IPS DF 4.7 (cell line): ENCODE results near the gene ARHGEF2.

Experiments
- DNase-seq: peaks from one replicate; pipeline ENCODE4 v3.0.0-alpha.2; 2013; ENCODE audit warnings: low spot score; ENCODE audit errors: extremely low read depth

Gene ARHGEF2

GRCh38 chr1:155912056-155912536 is 66.3 kb downstream of the ARHGEF2 start:
- DNase-seq = no peak

GRCh38 chr1:155911156-155912055 is 66.9 kb downstream of the ARHGEF2 start, which contains the start of gene RIT1:
Gene RIT1, minus strand, starts transcription at chr1:155911349. Its CDS starts 588 bp downstream, at chr1:155910761.
- peak; percentile 46 for DNase-seq

- DNase-seq = no peak
Measured at GRCh38 chr1:155910621-155911121, 67.7 kb downstream of the ARHGEF2 start.

DNA sequence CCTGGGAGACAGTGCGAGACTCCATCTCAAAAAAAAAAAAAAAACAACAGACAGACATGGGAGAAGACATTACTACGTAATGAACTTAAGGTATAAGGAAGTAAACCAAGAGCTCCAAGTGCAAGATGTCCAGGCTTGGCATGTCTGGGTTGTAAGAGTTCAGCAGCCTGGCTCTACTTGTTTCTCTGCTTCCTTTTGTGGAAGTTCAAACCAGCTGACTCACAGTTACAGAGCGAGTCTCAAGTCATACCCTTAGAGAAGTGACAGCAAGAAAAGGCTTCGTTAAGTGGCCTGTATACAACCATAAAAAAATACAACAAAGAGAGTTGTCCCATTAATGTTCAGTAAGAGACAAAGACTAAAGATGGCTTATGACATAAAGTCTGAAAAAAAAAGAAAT is 68.5 kb downstream of the ARHGEF2 start:
- DNase-seq = no peak

DNA sequence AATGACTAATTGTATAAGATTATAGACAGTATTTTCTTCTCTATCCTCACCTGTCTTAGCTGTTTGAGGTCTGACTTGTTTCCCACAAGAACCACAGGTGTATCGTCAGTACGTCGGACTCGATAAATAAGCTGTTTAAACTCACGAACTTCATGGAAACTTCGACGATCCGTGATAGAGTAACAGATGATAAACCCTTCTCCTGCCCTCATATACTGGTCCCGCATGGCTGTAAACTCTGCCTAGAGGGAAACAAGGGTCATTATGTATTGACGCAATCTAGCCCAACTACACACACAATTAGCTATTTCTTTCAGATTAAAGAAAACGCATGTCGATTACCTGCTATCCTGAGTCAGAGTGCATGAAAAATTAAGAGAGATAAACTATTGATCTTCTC is 74.1 kb downstream of the ARHGEF2 start:
- no peak for DNase-seq

DNA sequence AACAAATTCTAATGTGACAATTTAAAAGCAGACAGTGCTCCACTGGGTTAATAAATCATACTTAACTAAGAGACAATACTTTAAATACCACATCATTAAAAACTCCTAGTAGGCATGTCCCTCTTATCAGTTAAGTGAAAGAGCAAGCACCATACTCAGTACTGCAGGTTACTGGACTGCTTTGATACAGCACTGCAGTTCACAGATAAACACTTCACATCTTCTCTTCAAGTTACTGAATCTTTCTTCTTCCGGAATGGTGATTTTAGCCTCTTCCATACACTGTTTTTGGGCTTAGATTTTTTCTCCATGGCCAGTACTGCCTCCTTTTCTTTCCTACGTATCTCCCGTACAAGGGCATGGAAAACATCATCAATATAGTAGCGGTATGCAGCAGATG is 78.2 kb downstream of the ARHGEF2 start:
- DNase-seq = no peak

GRCh38 chr1:155899683-155900082 is 78.7 kb downstream of the ARHGEF2 start:
- no peak for DNase-seq

- no peak for DNase-seq
Measured at GRCh38 chr1:155898888-155899287, 79.5 kb downstream of the ARHGEF2 start.

GRCh38 chr1:155897746-155898145 is 80.6 kb downstream of the ARHGEF2 start:
- no peak for DNase-seq
